HG03095 (cell line): Measurements from ENCODE around the gene ABHD3.
"Not testable (repeated sequence)": the region's sequence is repeated elsewhere in the genome, so short reads cannot be mapped to it uniquely, and the experiment has no call there.

Source experiments
- ATAC-seq: cut with Tn5 transposase; IDR thresholded peaks from one replicate; pipeline ENCODE4 v1.9.1; 2021; ENCODE audit warnings: moderate library complexity; ENCODE audit not compliant: unreplicated experiment

ABHD3 gene, protein sequence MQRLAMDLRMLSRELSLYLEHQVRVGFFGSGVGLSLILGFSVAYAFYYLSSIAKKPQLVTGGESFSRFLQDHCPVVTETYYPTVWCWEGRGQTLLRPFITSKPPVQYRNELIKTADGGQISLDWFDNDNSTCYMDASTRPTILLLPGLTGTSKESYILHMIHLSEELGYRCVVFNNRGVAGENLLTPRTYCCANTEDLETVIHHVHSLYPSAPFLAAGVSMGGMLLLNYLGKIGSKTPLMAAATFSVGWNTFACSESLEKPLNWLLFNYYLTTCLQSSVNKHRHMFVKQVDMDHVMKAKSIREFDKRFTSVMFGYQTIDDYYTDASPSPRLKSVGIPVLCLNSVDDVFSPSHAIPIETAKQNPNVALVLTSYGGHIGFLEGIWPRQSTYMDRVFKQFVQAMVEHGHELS

DNA sequence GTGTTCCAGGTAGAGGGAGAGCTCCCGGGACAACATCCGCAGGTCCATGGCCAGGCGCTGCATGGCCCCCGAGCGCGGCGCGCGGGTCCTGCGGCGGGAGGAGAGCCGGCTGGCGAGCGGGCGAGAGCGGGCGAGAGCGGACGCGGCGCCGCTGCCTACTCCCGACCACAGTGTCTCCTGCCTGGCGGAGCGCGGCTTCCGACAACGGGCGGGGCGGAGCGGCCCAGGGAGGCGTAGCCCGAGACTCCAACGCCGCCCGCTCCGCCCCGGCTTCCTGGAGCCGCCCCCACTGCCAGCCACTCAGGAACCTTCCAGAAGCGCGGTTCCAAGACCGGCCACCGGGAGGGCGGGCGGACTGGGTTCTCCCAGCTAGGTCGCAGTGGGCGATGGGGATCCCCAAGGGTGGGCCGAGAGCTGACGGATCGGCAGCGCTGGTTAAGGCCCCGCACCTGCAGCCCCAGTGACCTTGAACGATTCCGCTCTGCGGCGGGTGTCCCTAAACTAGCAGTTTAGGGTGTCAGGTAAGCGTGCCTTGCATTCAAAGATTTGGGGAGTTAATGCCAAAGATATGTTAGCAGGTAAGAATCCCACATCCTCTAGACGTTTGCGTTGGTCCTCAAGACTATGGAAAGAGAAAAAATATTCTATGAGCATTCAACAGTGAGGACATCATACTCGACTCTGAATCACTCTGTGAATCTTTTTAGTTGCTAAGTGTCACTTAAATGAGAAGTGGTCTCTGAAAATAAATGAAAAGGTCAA lies at the start of gene ABHD3:
Gene ABHD3 (minus strand): TSS at position 172 of the 762 bp plus-strand sequence. CDS start 109 bp downstream, at position 63.
- peak; percentile 89 for ATAC-seq

DNA sequence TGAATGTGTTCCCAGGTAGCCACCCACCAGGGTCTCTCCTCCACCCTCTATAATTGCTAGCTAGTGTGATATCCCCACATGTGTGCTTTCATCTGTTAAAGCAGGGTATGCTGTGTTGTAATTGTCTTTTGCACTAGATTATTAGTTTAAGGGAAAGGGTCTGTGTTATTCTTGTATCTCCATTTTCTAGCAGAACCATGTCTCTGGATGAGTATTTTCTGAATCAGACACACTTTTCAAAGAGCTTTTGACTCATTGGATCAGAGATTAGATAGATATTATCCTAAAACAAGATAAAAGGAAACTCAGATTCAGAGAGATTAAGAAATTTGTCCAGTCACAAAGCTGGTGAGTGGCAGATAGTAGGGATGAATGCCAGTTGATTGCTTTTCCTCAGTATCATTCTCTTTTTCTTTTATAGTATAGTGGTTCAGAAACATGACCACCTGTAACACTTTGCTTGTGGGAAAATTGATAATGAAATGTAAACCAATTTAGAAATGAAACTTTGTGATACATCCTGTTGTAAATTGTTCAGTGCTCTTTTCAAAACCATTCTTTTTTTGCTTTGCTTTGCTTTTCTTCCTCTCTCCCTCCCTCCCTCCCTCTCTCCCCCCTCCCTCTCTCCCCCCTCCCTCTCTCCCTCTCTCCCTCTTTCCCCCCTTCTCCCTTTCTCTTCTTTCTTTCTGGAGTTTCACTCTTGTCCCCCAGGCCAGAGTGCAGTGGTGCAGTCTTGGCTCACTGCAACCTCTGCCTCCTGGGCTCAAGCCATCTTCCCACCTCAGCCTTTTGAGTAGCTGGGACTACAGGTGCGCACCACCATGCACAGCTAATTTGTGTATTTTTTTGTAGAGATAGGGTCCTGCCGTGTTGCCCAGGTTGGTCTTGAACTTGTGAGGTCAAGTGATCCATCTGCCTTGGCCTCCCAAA lies 43.5 kb upstream of the ABHD3 start:
- ATAC-seq = no peak

DNA sequence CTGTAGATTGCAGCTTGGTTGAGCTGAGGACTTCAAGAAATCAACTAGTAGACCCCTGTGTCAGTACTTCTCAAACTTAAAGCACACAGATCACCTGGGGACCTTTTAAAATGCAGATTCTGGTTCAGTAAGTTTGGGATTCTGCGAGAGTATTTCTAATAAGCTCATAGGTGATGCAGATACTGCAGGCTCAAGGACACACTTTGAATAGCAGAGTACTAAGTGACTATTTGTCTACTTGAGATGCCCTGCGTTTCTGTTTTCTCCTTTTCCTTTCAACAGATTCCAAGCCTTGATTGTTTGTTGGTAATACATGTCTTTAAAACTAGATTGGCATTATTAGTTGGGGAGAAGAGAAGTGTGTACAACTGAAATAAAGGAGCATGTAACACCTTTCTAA lies 42.7 kb upstream of the ABHD3 start:
- no peak for ATAC-seq

DNA sequence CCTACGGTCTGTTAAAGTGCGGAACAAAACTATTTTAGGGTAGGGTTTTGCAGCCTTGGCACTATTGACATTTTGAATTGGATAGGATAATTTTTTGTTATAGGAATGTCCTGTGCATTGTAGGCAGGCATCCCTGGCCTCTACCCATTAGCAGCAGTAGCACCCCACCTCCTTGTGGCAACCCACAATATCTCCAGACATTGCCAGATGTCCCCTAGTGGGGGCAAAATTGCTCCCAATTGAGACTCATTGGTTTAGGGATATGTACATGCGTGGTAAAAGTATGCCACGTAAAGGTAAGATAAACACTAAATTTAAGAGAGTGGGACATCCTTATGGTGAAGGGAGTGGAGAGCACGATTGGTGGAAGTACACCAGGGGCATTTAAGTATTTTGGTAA lies 40.7 kb upstream of the ABHD3 start:
- no peak for ATAC-seq

DNA sequence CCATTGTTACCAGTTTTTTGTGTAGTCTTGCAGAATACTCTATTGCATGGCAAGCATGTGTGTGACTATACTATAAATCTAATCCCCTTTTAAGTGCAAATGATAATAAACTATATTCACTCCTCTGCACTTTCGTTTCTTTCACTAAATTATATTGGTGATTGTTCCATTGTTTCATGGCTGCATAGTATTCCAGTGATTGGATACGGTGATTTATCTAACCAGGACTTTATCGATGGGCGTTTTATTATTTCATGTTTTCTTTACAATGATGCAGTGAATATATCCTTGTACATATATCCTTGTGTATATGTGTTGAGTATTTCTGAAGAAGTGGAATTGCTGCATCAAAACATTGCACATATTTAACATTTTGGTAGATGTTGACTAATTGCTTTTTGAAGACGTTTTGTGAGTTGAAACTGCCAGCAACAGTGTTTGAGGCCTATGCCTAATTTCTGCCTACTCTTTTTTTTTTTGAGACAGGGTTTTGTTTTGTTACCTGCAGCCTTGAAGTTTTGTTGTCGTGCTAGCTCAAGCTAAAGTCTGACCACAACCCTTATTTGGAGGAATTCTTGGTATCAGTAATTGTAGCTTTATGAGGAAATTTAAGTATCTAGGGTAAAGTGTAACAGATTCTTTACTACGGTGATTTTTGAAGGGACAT lies 38.7 kb upstream of the ABHD3 start:
- ATAC-seq = no peak

DNA sequence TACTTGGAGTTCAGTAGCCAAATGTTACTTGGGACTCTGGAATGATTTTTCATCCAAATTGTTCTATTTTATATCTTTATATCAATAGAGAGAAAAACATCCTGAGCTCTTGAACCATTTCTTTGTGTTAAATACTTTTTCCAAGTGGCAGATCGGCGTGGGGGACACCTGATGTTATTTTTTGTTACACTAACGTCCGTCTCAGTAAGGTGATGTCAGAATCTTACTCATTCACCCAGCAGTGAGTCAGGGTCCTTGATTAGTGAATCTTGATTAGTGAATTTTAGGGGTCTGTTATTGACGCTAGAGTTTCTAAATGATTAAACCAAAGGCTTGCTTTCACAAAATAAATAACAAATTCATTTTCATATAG lies 37.7 kb upstream of the ABHD3 start:
- ATAC-seq = no peak

DNA sequence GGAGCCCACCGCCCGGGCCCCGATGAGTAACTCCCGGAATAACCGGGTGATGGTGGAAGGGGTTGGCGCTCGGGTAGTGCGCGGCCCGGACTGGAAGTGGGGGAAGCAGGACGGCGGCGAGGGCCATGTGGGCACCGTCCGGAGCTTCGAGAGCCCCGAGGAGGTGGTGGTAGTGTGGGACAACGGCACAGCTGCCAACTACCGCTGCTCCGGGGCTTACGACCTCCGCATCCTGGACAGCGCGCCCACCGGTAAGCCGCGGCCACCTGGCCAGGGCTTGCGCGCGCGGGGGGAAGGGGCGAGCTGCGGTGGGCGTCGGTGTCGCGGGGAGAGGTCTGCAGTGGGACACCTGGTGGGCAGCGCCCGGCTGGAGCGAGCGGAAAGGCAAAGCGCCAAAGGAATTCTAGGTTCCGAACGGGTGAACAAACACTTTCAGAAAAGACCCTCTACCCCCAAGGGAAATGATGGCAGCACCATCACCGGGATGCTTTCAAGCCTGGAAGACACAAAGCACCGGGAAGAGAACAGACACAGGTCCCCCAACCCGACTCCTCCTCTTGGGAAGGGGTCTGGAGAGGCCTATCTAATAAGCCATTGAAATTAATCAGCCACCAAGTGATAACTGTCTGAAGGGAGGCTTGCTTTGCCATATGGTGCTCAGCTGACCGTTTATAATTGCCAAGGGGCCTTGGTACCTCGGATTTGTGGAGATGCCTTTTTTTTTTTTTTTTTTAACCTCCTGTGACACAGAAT lies 37.2 kb upstream of the ABHD3 start:
- ATAC-seq = peak; percentile 11

DNA sequence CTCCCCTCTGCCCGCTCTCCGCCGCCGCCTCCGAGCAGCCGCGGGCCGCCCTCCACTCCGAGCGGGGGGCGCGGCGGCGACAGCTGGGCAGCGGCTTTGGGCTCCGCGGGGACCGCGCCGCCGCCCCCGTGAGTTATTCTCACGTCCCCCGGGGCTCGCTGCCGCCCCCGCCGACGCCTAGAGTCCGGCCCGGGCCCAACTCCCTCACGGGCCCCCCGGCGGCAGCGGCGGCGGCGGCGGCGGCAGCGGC lies 36.7 kb upstream of the ABHD3 start:
- ATAC-seq = no peak

DNA sequence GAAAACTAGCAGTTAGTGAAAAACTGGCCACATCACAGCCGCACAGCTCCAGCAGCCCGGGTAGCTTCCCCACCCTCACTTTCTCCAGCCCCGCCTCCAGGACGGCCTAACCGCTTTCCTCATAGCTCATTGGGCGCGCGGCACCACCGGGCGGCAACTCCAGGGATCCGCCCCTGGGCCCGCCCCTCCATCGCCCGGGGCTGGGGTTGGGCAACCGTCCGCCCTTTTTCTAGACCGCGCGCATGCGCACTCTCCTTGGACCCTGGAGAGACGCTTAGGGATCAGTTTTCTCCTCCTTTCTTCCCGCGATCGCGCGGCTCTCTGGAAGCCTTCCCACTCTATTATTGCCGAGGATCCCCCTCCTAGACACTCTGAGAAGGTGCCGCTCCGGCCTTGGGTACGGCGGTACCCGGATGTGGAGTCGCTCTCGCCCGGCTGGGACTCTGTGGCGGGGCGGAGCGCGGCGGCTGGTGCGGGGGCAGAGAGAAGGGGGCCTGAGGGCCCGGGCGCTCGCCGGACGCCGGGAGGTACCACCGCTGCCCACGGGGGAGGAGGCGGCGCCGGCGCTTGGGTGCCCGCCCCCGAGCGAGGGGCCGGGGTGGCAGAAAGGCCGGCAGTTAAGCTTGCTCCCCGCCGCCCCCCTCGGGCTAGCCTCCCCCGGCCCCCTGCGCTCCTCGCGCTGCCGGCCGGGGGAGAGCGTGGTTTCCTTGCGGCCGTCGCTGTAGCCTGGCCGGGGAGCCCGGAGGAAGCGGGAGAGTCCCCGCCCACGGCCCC lies 36.2 kb upstream of the ABHD3 start, which contains the start of gene MIB1:
Gene MIB1 (plus strand): TSS at position 255 of the 774 bp plus-strand sequence. CDS start 792 bp downstream, outside the sequence.
- peak; percentile 95 for ATAC-seq

DNA sequence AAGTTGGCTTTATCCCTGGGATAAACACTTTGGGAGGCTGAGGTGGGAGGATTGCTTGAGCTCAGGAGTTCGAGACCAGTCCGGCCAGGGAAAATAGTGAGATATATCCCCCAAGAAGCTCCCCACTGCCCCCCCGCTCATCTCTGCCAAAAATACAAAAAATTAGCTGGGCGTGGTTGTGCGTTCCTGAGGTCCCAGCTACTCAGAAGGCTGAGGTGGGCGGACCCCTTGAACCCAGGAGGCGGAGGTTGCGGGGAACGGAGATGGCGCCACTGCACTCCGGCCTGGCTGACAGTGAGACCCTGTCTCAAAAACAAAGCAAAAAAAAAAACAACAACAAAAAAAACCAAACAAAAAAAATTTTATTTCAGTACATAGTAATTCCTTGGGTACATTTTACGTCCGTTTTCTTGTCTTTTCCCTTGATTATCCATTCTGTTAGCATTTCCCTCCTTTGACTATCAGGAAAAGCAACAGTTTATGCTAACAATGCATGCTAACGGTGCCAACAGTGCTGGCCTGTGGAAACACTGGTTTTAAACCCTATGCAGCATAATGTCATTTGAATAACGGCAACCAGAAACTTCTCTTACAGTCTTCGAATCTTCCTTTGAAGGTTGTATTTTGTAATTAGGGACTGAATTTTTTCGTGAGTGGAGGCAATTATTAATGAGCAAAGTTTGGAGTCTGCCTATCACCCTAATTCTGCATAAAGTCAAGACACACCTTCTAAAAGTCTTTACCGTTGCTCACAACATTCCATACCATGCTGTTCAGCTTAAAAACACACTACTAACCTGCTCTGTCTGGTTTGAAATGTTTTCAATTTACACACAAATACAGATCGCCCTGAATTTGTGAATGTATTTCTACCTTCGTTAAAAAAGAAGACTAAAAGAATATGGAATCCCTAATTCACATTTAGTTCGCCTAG lies 35.3 kb upstream of the ABHD3 start:
- ATAC-seq = peak; percentile 11

DNA sequence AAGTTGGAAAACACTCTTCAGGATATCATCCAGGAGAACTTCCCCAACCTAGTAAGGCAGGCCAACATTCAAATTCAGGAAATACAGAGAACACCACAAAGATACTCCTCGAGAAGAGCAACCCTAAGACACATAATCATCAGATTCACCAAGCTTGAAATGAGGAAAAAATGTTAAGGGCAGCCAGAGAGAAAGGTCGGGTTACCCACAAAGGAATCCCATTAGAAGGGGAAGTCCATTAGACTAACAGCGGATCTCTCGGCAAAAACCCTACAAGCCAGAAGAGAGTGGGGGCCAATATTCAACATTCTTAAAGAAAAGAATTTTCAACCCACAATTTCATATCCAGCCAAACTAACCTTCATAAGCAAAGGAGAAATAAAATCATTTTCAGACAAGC lies 32.4 kb upstream of the ABHD3 start:
- ATAC-seq = not testable (repeated sequence)

DNA sequence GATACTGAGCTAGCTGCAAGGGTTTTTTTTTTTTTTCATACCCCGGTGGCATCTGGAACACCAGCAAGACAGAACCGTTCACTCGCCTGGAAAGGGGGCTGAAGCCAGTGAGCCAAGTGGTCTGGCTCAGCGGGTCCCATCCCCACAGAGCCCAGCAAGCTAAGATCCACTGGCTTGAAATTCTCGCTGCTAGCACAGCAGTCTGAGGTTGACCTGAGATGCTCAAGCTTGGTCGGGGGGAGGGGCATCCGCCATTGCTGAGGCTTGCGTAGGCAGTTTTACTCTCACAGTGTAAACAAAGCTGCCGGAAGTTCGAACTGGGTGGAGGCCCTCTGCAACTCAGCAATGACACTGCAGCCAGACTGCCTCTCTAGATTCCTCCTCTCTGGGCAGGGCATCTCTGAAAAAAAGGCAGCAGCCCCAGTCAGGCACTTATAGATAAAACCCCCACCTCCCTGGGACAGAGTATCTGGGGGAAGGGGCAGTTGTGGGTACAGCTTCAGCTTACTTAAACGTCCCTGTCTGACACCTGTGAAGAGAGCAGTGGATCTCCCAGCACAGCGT lies 31.0 kb upstream of the ABHD3 start:
- no peak for ATAC-seq

DNA sequence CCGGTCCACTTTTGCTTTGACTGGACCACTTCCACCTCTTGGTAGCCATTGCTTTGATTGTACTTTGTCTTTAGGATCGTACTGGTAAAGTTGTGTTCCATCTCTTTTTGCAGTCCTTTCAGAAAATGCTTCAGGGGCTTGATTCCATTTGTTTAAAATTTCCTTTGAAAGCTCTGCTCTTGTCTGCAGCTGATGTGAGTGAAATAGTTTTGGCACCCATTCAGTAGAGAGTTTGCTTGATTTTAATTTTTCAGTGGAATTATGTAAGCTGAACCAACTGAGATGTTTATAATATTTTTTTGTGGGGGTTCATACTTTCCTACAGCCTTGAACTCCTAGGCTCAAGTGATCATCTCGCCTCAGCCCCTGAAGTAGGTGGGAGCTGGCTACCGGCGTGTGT lies 28.4 kb upstream of the ABHD3 start:
- no peak for ATAC-seq

DNA sequence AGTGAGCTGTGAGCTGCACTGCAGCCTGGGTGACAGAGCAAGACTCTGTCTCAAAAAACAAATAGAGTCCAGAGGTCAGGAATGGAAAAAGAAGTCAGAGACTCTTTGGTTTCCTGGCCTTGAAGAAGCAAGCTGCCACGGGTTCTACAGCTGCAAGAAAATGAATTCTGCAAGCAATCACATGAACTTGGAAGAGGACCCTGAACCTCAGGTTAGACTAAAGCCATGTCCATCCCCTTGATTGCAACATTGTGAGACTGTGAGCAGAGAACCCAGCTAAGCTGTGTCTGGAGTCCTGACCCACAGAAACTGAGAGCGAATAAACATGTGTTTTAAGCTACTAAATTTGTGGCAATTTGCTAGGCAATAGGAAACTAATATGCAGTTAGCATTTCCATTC lies 23.1 kb upstream of the ABHD3 start:
- ATAC-seq = no peak

DNA sequence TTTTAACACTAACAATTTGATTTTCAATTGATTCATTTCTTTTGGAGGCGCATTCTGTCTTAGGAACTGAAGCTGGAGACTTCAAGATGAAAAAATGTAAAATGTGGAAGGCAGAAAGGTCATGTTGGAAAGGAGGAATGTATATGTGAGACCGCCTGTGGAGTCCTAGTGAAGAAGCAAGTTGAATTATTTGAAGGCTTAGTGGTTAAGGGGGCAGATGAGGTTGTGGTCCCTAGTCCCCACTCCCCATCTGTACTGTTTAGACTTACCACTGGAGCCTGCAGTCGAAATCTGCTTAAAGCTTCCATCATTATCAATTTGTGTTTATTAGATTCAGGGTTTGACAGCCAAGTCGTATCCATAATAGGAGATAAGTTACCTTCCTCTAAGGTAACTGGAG lies 20.6 kb upstream of the ABHD3 start:
- ATAC-seq = no peak

DNA sequence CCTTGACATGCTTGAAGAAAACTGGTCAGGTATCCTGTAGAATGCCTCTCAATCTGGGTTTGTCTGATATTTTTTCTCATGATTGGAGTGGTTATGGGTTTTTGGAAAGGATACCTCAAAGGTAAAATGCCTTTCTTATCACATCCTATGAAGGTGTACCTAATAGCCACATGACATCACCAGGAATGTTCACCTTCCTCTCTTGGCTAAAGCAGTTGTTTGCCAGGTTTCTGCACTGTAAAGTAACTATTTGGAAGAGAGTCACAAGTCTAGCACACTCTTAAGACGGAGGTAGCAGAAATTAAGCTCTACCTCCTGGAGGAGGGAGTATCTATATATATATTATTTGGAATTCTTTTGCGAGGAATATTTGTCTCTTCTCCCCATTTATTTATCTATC lies 18.1 kb upstream of the ABHD3 start:
- no peak for ATAC-seq

DNA sequence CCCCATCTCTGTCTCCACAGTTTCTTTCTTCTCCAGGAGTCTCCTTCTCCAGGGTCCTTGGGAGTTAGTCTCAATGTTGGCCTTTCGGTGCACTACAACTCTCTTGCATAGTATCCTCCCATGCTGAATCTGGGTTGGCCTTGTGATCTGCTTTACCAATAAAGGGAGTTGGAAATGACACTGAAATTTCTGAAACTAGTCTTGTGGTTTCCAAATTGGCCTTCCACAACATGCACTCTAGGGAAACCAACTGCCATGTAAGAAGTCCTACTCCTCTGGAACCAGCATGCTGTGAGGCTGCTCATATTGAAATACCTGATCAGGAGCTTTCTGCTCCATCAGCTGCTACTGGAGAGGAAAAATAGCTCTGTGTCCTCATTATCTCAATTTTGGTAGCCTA lies 9.9 kb upstream of the ABHD3 start:
- peak; percentile 50 for ATAC-seq

DNA sequence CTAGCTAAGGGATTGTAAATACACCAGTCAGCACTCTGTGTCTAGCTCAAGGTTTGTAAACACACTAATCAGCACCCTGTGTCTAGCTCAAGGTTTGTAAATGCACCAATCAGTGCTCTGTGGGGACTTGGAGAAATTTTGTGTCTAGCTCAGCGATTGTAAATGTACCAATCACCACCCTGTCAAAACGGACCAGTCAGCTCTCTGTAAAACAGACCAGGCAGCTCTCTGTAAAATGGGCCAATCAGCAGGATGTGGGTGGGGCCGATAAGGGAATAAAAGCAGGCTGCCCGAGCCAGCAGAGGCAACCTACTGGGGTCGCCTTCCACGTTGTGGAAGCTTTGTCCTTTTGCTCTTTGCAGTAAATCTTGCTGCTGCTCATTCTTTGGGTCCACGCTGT lies 2.6 kb upstream of the ABHD3 start:
- ATAC-seq = not testable (repeated sequence)
